K562 (cell line): Measurements from ENCODE around the gene PRR7. TPM values are rescaled to one million over a fixed set of nuclear protein-coding genes. Genes with fewer than 3 reads are reported as not detected.
A peak's percentile ranks its signal among the peaks of the same experiment; 100 is the strongest.

Experiments
- ARNT ChIP-seq, 2 experiments: fragments of 450-650 bp; IDR thresholded peaks; 2 replicates each; pipeline ENCODE4 v1.6.1; 2016; ENCODE audit warnings: mild to moderate bottlenecking in 1 of 2
- ERF ChIP-seq: fragments of 450-650 bp; formaldehyde crosslinking; IDR thresholded peaks from 2 replicates; pipeline ENCODE4 v1.4.0; 2020; ENCODE audit warnings: mild to moderate bottlenecking, mixed read lengths
- FOXA1 ChIP-seq: fragments of 450-650 bp; IDR thresholded peaks from 2 replicates; pipeline ENCODE4 v1.6.1; 2016; ENCODE audit warnings: mild to moderate bottlenecking, borderline replicate concordance
- HOMEZ ChIP-seq: fragments of 250-450 bp; sonication (Bioruptor Pico); IDR thresholded peaks from 2 replicates; pipeline ENCODE4 v1.4.0; 2020; ENCODE audit warnings: mild to moderate bottlenecking, moderate library complexity
- NFATC3 ChIP-seq: fragments of 450-650 bp; IDR thresholded peaks from 2 replicates; pipeline ENCODE4 v1.6.1; 2017; ENCODE audit warnings: mild to moderate bottlenecking
- POLR2B ChIP-seq: fragments of 450-650 bp; IDR thresholded peaks from 2 replicates; pipeline ENCODE4 v1.6.1; 2018; ENCODE audit warnings: low read depth; ENCODE audit not compliant: partially characterized antibody
- SREBF2 ChIP-seq: sonication (generic); formaldehyde crosslinking; IDR thresholded peaks from 2 replicates; pipeline ENCODE4 v1.4.0; 2020; ENCODE audit warnings: mild to moderate bottlenecking, missing genetic modification reagents
- SRSF1 ChIP-seq: fragments of 200-400 bp; formaldehyde crosslinking; IDR thresholded peaks from 2 replicates; pipeline ENCODE4 v1.6.1; 2017; ENCODE audit warnings: mild to moderate bottlenecking, low read depth, low read length, moderate library complexity
- TBL1XR1 ChIP-seq, 2 experiments: IDR thresholded peaks; 2 replicates each; pipeline ENCODE4 v1.6.1; 2012; ENCODE audit warnings: improper control_type of control experiment in 2 of 2, low read length in 2 of 2, mild to moderate bottlenecking in 1 of 2
- TCF7L2 ChIP-seq: fragments of 150-350 bp; IDR thresholded peaks from 2 replicates; pipeline ENCODE4 v1.6.1; 2016; ENCODE audit warnings: low read depth, mild to moderate bottlenecking, low read length, moderate library complexity
- TFAM ChIP-seq: fragments of 250-450 bp; sonication (Bioruptor Pico); conservative IDR thresholded peaks from 2 replicates; pipeline ENCODE4 v1.5.0; 2021; ENCODE audit warnings: mild to moderate bottlenecking, moderate library complexity
- XRCC5 ChIP-seq: fragments of 200-400 bp; formaldehyde crosslinking; IDR thresholded peaks from 2 replicates; pipeline ENCODE4 v1.6.1; 2017; ENCODE audit warnings: low read depth, mild to moderate bottlenecking, low read length
- ZBTB34 ChIP-seq: fragments of 250-450 bp; sonication (Bioruptor Pico); IDR thresholded peaks from 2 replicates; pipeline ENCODE4 v1.8.0; 2021; ENCODE audit warnings: mild to moderate bottlenecking, moderate library complexity
- ZNF165 ChIP-seq: fragments of 250-450 bp; sonication (Bioruptor Pico); IDR thresholded peaks from 2 replicates; pipeline ENCODE4 v1.4.0; 2020; ENCODE audit warnings: borderline replicate concordance
- ZNF217 ChIP-seq: sonication (generic); formaldehyde crosslinking; IDR thresholded peaks from 2 replicates; pipeline ENCODE4 v1.8.0; 2022; ENCODE audit warnings: mild to moderate bottlenecking, missing genetic modification reagents
- polyA plus RNA-seq, 8 experiments: library from polyadenylated mRNA; depleted of rRNA in 4 of 8; stranded (reverse) in 5 of 8; unstranded in 3 of 8; fragments of >200 nt; fragmentation: Nextera tagmentation in 2 of 8; fragmentation: Illumina TruSeq in 1 of 8; extraction: Ambion mirVana in 2 of 8; extraction: Trizol in 1 of 8; gene quantifications; 2 replicates each; pipeline versions ENCODE4 v1.2.1 to v1.2.3, GENCODE V29; 2011 to 2014; ENCODE audit warnings: inconsistent platforms in 1 of 8, missing spikeins in 1 of 8
- total RNA-seq, 7 experiments: library from RNA; depleted of rRNA in 6 of 7; stranded (reverse); fragments of >200 nt in 6 of 7; fragmentation: Illumina TruSeq in 2 of 7; extraction: Trizol in 2 of 7; gene quantifications; 2 replicates each; pipeline versions ENCODE4 v1.2.1 to v1.2.3, GENCODE V29; 2011 to 2021; ENCODE audit warnings: low replicate concordance in 1 of 7
- TF ChIP-seq, protein P1 (sequence below): fragments of 450-650 bp; formaldehyde crosslinking; IDR thresholded peaks from 2 replicates; pipeline ENCODE4 v1.4.0; 2022; ENCODE audit warnings: missing genetic modification characterization
- TF ChIP-seq, protein P2 (sequence below): fragments of 450-650 bp; IDR thresholded peaks from 2 replicates; pipeline ENCODE4 v1.6.1; 2017; ENCODE audit warnings: antibody characterized with exemption, mild to moderate bottlenecking
- TF ChIP-seq, protein P3 (sequence below): fragments of 250-450 bp; sonication (Bioruptor Pico); IDR thresholded peaks from 2 replicates; pipeline ENCODE4 v1.4.0; 2020; ENCODE audit warnings: mild to moderate bottlenecking

PRR7 gene
- total and polyA plus RNA-seq, 9 of the 15 experiments (the other 6 are each of a cell fraction or from before 2014, with no cell fraction given) = 0.80 to 11.3 (median 10.4) TPM; not detected in 4

DNA sequence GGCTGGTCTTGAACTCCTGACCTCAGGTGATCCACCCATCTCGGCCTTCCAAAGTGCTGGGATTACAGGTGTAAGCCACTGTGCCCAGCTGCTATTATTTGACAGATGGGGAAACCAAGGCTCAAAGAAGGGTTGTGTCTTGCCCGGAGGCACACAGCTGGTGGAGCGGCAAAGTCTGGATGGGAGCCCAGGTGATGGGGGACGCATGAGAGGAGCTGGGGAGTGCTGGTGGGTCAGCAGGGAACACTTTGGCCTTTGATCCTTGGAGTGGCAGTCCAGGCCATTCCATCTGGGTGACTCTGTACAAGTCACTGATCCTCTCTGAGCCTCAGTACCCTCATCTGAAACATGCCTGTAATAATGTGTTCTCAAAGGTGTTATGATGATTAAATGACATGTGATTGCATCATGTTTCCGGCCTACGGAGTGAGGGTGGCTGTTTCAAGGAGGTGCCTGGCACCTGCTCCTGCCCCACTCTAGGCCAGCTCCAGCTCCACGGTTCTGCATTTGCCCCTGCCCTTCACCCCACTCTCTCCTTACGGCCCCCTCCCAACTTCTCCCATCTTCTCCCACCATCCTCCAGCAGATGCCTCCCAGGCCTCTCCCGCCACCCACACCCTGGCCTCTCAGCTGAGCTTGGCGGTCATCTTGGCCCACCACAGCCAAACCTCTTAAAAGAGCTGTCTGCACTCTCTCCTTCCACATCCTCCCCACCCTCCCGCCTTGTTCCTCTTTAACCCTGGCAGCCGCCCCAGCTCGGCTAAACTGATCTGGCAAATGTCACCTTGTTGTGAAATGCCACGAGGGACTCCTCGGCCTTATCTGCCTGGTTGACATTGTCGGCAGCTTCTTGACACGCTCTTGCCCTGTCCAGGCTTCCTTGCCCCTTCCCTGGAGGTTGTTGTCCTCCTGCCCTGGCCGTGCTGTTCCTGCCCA lies 32.4 kb downstream of the PRR7 start (continued):
- TF ChIP-seq, protein P1, sequence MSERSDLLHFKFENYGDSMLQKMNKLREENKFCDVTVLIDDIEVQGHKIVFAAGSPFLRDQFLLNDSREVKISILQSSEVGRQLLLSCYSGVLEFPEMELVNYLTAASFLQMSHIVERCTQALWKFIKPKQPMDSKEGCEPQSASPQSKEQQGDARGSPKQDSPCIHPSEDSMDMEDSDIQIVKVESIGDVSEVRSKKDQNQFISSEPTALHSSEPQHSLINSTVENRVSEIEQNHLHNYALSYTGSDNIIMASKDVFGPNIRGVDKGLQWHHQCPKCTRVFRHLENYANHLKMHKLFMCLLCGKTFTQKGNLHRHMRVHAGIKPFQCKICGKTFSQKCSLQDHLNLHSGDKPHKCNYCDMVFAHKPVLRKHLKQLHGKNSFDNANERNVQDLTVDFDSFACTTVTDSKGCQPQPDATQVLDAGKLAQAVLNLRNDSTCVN (CRISPR knock-in tag) = peak; percentile 95
- TF ChIP-seq ZNF165 (CRISPR knock-in tag) = no peak
- no peak for TF ChIP-seq SRSF1
- TF ChIP-seq FOXA1 = no peak
- TF ChIP-seq ARNT (IDR thresholded peaks at IDR 0.05) = no peak
- no peak for TF ChIP-seq SREBF2 (CRISPR knock-in tag)
- no peak for TF ChIP-seq ZNF217 (CRISPR knock-in tag)
- TF ChIP-seq, protein P2, sequence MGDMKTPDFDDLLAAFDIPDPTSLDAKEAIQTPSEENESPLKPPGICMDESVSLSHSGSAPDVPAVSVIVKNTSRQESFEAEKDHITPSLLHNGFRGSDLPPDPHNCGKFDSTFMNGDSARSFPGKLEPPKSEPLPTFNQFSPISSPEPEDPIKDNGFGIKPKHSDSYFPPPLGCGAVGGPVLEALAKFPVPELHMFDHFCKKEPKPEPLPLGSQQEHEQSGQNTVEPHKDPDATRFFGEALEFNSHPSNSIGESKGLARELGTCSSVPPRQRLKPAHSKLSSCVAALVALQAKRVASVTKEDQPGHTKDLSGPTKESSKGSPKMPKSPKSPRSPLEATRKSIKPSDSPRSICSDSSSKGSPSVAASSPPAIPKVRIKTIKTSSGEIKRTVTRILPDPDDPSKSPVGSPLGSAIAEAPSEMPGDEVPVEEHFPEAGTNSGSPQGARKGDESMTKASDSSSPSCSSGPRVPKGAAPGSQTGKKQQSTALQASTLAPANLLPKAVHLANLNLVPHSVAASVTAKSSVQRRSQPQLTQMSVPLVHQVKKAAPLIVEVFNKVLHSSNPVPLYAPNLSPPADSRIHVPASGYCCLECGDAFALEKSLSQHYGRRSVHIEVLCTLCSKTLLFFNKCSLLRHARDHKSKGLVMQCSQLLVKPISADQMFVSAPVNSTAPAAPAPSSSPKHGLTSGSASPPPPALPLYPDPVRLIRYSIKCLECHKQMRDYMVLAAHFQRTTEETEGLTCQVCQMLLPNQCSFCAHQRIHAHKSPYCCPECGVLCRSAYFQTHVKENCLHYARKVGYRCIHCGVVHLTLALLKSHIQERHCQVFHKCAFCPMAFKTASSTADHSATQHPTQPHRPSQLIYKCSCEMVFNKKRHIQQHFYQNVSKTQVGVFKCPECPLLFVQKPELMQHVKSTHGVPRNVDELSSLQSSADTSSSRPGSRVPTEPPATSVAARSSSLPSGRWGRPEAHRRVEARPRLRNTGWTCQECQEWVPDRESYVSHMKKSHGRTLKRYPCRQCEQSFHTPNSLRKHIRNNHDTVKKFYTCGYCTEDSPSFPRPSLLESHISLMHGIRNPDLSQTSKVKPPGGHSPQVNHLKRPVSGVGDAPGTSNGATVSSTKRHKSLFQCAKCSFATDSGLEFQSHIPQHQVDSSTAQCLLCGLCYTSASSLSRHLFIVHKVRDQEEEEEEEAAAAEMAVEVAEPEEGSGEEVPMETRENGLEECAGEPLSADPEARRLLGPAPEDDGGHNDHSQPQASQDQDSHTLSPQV = peak; percentile 77
- TF ChIP-seq, protein P3, sequence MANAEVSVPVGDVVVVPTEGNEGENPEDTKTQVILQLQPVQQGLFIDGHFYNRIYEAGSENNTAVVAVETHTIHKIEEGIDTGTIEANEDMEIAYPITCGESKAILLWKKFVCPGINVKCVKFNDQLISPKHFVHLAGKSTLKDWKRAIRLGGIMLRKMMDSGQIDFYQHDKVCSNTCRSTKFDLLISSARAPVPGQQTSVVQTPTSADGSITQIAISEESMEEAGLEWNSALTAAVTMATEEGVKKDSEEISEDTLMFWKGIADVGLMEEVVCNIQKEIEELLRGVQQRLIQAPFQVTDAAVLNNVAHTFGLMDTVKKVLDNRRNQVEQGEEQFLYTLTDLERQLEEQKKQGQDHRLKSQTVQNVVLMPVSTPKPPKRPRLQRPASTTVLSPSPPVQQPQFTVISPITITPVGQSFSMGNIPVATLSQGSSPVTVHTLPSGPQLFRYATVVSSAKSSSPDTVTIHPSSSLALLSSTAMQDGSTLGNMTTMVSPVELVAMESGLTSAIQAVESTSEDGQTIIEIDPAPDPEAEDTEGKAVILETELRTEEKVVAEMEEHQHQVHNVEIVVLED (CRISPR knock-in tag) = no peak
- TF ChIP-seq HOMEZ (CRISPR knock-in tag) = no peak
- no peak for TF ChIP-seq XRCC5
- TF ChIP-seq TCF7L2 = no peak
- TF ChIP-seq ERF (CRISPR knock-in tag) = no peak
- TF ChIP-seq POLR2B = no peak
- TF ChIP-seq NFATC3 = no peak
- TF ChIP-seq TBL1XR1 (IDR thresholded peaks at IDR 0.05; ENCODE audit: low read length in 2 of 2) = no peak
- no peak for TF ChIP-seq TFAM (CRISPR knock-in tag)
- 0 out of 2 replicates have a peak, but pooled peaks have one; percentile 31 for TF ChIP-seq ZBTB34
